GM19324 (cell line): ENCODE data around the gene GSTO2.

Source experiments
- ATAC-seq: cut with Tn5 transposase; IDR thresholded peaks from one replicate; pipeline ENCODE4 v1.9.1; 2021; ENCODE audit warnings: mild to moderate bottlenecking, moderate library complexity; ENCODE audit not compliant: unreplicated experiment, low FRiP score

Gene GSTO2

GRCh38 chr10:104304927-104305326 lies 35.9 kb downstream of the GSTO2 start:
- no peak for ATAC-seq

DNA sequence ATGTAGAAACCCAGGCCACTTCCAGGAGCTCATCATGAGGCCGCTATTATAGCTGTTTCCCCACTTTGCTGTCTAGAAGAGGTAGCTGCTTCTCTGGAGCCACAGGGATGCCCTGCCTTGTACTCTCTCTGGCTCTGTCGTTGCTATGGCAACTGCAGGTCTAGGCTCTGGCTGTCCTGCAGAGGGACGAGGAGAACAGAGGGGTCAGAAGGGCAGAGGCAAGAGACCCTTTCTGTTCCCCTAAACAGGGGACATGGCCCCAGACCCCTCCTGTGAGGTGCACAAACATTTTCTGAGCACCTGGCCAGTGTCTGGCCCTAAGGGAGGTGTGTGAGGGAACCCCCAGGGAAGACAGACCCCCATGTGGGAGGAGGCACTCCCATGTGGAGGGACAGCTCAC lies 37.9 kb downstream of the GSTO2 start:
- no peak for ATAC-seq

DNA sequence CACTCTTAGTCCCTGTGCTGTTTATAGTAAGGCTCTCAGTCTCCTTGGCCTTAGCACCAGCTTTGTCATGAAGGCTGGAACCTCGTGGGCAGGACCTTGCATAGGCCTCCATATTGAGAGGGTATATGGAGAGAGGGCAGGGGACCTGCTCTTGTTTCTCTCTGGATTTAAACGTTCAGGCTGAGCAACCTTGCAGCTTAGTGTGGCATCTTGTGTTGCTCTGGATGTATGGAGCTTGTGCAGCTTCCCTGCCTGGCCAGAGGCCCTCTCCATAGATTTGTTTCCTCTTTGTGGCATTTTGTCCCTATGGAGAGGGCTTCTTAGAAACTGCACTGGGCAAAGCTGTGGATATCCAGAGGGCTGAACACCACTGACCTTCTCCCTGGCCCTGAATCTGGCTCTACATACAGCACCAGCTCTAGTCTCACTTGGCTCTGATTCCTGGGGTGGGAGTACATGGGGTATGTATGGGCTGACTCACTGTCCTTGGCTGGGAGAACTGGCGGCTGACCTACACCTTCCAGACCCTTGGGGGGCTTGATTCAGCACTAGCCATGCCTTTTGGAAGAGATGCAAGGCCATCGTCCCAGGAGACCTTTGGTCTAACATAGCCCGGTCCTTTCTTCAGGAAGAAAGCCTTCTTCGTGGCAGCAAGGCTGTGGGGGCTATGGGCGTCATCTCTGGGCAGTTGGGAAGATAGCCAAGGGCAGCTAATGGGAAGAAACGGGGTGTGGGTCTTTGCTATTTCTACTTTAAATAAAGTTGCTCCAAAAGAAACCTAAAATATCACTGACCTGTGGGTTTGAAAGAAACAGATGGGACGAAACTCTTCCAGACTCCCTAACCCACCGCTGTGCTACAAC lies 38.8 kb downstream of the GSTO2 start:
- no peak for ATAC-seq

GRCh38 chr10:104308439-104308903 lies 39.5 kb downstream of the GSTO2 start:
- ATAC-seq, result peak; percentile 64

DNA sequence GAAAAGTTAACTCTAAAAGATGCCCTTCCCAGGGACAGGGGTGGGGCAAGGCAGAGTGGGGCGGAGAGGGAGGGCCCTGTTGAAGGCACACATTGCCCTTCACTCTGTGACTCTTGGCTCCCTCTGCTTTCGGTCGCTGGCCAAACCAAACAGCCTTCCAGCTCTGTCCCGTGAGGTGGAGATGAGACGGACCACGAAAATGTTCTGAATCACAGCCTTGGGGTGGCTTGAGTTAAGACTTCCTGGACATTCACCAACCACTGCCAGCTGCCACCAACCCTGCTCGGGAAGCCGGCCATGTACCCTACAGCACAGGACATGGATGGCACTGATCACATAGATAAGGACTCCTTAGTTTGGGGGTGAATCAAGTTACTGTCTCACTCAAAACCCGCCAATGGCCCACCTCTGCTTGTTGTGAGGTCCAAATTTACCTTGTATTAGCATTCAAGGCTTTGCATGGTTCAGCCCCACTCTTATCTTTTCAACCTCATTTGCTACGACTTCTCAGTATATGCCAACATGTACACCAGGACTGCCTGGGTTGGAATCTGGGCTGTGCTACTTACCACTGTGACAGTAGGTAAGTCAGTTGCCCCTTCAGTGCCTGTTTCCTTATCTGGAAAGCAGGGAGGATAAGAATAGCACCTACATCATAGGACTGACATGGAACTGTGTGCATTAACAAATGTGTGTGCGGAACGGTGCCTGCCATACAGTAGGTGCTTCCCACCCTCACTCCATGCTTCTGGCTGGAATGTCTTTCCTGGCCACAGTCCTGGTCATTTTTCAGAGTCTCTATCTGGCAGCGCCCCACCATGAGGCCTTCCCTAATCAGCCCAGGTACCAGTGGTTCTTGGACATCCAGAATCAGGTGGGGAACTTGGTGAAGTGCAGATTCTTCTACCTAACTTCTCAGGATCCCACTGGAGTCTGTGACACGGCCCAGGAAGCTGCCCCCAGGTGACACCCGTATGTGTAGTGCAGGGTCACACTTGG lies 41.3 kb downstream of the GSTO2 start:
- ATAC-seq, result no peak

- ATAC-seq, result no peak
These were observed 42.3 kb downstream of the GSTO2 start for GRCh38 chr10:104311184-104311720.

DNA sequence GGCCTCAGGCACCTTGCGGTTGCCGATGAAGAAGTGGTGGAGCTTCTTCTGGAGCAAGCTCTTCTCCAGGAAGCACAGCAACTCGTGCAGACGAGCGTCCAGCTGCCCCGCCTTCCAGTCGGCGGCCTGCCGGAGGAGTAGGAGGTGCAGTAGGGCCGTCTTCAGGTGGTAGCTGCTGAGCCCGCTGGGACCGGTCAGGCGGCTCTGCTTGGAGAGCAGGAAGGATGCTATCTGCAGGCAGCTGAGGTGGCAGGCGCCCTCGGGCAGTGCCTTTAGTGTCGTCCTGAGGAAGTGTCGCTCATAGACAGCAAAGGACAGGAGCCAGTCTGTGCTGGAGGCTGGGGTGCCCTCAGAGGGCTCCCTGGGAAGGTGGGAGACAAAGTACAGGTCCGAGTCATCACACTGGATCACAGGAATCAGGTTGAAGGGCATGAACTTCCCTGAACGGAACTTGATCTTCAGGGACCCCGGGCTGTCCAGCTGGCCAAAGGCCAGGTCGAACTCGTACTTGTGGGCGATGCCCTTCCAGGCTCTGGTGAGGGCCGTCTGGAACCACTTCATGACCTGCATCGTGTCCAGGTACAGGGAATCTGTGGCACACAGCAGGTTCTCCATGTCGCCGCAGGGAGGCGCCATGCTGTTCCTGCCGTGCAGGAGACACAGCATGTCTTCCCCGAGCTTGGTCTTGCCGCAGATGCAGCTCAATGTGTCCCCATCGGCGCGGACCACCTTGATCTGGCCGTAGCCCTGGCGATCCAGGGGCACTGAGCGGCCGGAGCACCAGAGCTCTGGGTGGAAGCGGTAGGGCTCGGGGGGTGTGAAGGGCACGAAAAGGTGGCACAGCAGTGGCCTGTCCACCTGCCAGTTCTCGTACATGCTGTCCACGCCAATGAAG lies 45.9 kb downstream of the GSTO2 start:
- ATAC-seq, result no peak

- ATAC-seq, result no peak
These were observed 46.5 kb downstream of the GSTO2 start for GRCh38 chr10:104315486-104315921.

GRCh38 chr10:104316321-104317099 lies 47.5 kb downstream of the GSTO2 start:
- ATAC-seq, result no peak

GRCh38 chr10:104317269-104317710 lies 48.3 kb downstream of the GSTO2 start:
- peak; percentile 26 for ATAC-seq

- ATAC-seq, result peak; percentile 19
These were observed 48.8 kb downstream of the GSTO2 start for GRCh38 chr10:104317726-104318299.

- ATAC-seq, result no peak
These were observed 49.3 kb downstream of the GSTO2 start for GRCh38 chr10:104318326-104318725.

- no peak for ATAC-seq
These were observed 50.1 kb downstream of the GSTO2 start for GRCh38 chr10:104318810-104319741.

GRCh38 chr10:104321226-104321625 lies 52.2 kb downstream of the GSTO2 start:
- ATAC-seq, result no peak

DNA sequence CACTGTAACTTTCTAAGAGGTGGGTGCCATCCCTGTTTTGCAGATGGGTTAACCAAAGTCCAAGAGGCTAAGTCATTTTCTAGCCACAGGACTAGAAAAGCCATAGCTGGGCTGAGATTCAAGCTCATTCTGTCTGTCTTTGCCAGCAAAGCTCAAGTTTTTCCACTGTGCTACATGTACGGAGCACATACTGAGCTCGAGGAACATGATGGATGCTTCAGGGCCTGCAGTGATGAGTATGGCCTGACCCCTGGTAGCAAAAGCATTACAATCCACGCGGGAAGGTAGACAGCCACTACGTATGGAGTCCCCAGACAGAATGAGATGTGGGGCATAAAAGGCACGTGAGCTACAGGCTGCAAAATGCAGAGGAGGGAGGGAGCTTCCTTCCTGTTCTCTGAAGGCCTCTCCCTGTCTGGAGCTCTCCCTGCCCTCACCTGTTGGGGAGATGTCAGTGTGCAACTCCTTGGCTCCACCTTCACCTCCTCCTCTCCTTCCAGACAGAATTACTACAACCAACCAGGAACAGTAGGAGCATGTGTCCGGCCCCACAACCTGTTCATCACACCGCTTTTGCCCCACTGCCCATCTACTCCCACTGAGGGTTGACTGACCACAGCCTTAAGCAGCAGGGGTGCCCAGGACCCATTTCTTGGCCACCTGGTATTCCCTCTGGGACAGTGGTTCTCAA lies 52.9 kb downstream of the GSTO2 start:
- no peak for ATAC-seq

DNA sequence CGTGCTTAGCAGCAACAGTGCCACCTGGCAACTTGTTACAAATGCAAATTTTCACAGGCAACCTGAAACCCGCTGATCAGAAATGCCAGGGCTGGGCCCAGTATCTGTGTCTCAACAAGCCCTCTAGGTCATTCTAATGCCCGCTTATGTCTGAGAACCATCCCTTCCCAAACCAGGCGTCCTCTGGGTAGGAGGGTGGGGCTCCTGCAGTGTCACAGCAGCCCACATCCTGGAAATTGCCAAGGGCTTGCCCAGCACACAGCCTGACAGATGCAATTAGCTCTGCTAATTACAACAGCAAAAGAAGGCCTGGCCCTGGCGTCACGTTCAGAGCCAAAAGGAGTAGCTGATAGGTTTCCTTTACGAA lies 53.4 kb downstream of the GSTO2 start:
- peak; percentile 73 for ATAC-seq

GRCh38 chr10:104323085-104323484 lies 54.1 kb downstream of the GSTO2 start:
- ATAC-seq, result no peak
